GM18498 (cell line): Measurements from ENCODE around the gene CDH8.
"Not testable (repeated sequence)": the region's sequence is repeated elsewhere in the genome, so short reads cannot be mapped to it uniquely, and the experiment has no call there.

Experiments
- ATAC-seq: cut with Tn5 transposase; IDR thresholded peaks from one replicate; pipeline ENCODE4 v1.9.1; 2021; ENCODE audit warnings: mild to moderate bottlenecking, moderate library complexity; ENCODE audit not compliant: unreplicated experiment

CDH8 gene

GRCh38 chr16:61871837-61872777, 164.1 kb downstream of the CDH8 start:
- no peak for ATAC-seq

DNA sequence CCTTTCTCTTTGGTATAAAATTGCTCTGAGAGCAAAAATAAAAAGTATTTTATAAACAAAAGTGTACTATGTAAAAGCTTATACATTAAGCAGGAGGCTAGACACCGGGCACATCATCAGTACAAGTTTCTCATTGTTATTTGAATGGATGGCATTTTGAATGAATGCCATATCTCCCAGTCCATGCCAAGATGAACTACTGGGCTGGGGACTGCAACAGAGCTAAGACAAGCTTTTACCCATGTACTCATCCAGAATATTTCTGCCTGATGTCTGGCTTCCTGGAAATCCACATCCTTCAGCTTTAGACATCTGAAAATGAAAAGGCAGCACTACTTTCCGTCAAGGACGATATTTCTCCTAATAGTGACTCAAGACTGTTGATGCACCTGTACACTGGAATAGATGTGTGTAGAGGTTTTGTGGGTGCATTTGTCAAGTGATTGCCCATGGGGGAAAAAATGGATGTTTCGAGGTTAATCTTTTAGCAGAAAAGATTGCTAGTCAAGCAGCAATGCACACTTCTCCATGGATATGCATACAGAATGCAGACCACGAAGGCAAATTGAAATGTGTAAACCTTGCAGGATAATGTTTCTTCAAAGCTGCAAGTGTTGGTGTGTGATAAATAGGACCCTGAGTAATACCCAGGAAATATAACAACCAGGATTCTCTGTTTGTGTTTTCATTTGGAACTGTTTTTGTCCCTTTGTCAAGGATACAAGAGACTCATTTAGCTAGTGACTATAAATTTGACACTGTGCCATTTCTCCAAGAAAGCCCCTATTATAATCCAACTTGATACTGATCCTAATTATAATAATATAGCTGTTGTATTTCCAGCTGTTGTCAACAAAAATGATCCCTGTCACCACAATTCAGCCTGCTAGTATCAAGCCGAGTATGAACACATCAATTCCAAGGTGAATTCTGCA, 173.8 kb downstream of the CDH8 start:
- no peak for ATAC-seq

- no peak for ATAC-seq
Observed at GRCh38 chr16:61858988-61859387, 177.2 kb downstream of the CDH8 start.

- ATAC-seq = no peak
Observed at GRCh38 chr16:61842666-61843065, 193.6 kb downstream of the CDH8 start.

GRCh38 chr16:61836804-61837393, 199.3 kb downstream of the CDH8 start:
- ATAC-seq = no peak

DNA sequence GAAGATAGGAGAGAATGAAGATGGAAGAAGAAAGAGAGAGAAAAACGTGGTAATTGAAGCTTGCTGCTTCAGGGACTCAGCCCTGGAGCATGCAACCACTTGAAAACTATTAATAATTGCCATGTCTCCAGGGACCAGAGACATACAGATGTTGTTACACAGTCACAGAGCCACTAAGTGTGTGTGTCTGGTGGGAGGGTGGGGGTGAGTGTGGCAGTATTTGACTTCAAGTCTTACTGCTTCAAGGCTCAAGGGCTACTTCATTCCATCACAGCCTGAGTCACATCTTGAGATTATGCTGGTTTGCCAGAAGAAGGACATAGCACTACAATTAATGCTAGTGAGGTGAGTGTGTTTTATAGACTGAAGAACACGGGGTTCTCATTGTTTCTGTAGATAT, 202.2 kb downstream of the CDH8 start:
- no peak for ATAC-seq

DNA sequence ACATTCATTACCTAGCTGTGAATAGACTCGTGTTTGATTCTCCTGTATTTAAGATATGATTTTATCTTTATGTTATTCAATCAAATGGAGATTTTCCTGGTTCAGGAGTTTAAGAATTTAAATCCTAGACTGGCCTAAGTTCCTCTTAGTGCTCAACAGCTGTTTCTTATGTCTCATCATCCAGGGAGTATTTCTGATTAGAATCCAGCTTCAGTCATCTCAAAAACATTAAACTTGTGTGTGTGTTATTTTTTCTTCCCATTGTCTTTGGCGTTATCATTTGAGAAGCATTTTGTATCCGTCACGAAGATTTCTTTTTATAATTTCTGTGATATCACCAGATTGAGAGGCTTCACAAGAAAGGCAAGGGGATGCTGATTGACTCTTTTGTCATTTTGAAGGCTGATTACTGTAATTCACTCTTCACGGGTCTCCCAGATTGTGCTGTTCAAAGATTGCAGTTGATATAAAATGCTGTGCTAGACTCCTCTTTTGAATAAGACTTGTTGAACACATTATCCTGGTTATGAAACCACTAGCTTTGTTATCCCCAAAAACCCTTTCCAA, 204.8 kb downstream of the CDH8 start:
- ATAC-seq = no peak

GRCh38 chr16:61829631-61830030, 206.6 kb downstream of the CDH8 start:
- no peak for ATAC-seq

- no peak for ATAC-seq
Observed at GRCh38 chr16:61823326-61823725, 212.9 kb downstream of the CDH8 start.

DNA sequence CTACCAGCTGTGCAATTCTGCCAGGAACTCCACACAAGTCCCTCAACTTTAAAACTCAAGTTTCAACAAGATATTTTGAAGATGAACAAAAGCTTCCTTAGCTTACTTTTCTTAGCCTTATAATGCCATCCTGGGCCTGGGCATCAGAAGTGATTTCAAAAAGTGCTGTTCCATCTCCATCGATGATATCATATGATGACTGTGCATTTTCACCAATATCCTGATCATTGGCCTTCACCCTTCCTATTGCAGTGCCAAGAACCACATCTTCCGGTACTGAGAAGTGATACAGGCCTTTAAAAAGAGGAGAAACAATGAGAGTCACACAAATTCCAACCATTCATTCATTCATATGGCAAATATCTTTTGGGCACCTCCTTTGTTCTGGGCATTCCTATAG, 215.4 kb downstream of the CDH8 start:
- ATAC-seq = no peak

GRCh38 chr16:61820398-61820797, 215.8 kb downstream of the CDH8 start:
- no peak for ATAC-seq

GRCh38 chr16:61818850-61819249, 217.4 kb downstream of the CDH8 start:
- ATAC-seq = no peak

DNA sequence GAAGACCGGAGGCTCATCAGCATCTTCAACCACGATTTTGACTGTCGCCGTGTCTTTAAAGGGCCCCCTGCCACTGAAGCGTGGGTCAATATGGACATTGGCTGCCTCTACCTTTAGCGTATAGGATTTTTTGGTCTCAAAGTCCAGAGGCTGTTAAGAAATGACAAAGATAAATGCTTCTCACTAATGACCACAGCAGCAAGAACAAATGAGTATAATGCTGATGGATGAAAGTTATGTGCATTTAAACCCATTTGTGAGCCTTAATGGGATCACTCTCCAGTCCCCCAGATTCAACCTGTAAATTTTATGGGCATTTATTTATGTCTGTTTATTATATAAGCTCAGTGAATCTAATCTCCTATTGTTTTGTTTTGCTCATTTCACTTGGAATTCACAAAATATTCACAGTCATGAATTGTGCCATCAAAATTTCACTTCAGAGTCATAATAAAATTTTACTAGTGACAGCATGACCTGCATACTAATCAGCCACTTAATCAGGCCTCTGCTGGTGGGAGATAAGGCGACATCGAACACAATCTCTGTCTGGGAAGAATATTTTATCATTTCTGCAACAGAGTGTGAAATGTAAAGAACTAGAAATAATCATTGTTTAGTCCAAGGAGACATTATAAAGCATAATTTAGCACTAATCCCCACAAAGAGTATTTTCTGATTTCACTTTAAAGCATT, 218.5 kb downstream of the CDH8 start:
- no peak for ATAC-seq

GRCh38 chr16:61814726-61815347, 221.4 kb downstream of the CDH8 start:
- ATAC-seq = no peak

DNA sequence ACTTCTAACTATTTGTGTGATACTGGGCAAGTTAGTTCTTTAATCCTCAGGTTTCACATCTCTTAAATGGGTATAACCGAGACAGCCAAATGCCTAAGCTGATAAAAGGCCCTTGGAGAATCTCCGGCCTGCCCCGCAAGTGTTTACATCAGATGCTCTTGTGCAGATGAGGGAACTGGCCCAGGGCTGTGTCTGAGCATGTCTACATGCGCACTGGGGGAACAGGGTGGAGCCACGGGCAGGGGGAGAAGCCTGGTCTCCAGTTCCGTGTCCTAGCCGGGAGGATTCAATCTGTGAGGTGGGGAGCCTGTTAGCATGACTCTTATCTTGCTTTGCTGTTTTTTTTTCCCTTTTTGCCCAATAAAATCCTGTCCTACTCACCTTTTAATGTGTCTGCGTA, 222.9 kb downstream of the CDH8 start:
- ATAC-seq = no peak

- ATAC-seq = no peak
Observed at GRCh38 chr16:61812251-61812650, 224.0 kb downstream of the CDH8 start.

DNA sequence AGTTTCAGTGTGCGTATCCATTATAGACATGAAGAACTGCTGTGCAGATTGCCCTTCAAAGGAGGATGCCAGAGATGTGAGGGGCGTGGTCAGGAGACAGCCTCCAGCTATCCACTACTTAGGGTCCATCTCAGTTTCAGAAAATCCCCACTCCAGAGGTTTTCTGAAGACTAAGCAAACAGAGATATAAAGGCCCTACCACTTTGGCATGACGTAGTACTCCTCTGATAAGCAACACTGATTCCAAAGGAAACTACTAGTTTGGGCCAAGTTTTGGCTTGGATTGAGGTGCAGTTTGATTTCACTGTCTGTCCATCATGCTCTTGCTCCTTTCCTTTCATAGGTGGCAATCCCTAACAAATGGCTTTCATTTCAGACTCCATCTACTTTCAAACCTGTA, 228.7 kb downstream of the CDH8 start:
- ATAC-seq = no peak

- not testable (repeated sequence) for ATAC-seq
Observed at GRCh38 chr16:61801217-61801616, 235.0 kb downstream of the CDH8 start.

- ATAC-seq = no peak
Observed at GRCh38 chr16:61798741-61799140, 237.5 kb downstream of the CDH8 start.

DNA sequence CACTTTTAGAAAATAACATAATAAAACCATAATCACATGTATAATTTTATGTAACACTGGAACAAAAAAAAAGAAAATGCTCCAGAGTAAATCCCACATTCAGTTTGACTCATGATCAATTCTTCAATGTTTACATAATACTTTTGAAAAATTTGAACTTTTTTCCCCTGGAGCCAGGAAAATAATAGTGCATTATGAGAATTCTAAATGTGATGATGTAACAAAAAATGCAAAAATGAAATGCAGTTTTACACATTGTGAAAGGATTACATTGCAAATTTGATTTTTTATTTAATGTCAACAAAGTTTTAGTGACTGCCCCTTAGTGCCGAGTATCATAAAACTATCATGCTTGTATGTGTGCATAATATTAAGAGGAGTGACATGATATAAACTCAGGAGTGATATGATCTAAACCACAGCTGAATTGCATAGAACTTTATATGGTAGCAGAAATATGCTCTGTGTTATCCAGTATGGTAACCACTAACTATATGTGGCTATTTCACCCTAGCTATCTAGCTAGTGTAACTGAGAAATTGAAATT, 238.2 kb downstream of the CDH8 start:
- ATAC-seq = no peak
